PC-9 (cell line): ENCODE results near the gene IMPDH2. TPM values are rescaled to one million over a fixed set of nuclear protein-coding genes. Genes with fewer than 3 reads are reported as not detected.
A peak's percentile ranks its signal among the peaks of the same experiment; 100 is the strongest.

Experiments
- BruUV-seq: library from RNA; stranded (reverse); fragments of 400-500 nt; replicated peaks from 2 replicates; lab custom pipeline; 2021; lab: Mats Ljungman, UMichigan
- CTCF ChIA-PET: fragments of 300-600 bp; sonication (Branson Sonifier 250); formaldehyde crosslinking; loops from one replicate; lab custom pipeline; 2022; ENCODE audit warnings: antibody characterized with exemption; lab: Charles Lee
- POLR2A ChIA-PET: fragments of 300-600 bp; sonication (Branson Sonifier 250); formaldehyde crosslinking; loops from one replicate; lab custom pipeline; 2022; ENCODE audit warnings: antibody characterized with exemption; ENCODE audit not compliant: unreplicated experiment; lab: Charles Lee
- DNase-seq, 2 experiments: peaks; one replicate each; pipeline versions ENCODE4 v3.0.0 to v3.0.0-alpha.2; 2015 to 2022; ENCODE audit warnings: mixed read lengths in 1 of 2
- H2AFZ ChIP-seq: fragments of 200-600 bp; sonication (generic); 2 replicates; pipeline ENCODE4 v1.8.1; 2017; ENCODE audit warnings: antibody characterized with exemption
- H3F3A ChIP-seq: fragments of 200-600 bp; sonication (generic); 2 replicates; pipeline ENCODE4 v1.8.1; 2017; ENCODE audit warnings: antibody characterized with exemption, mild to moderate bottlenecking, low read depth; ENCODE audit not compliant: insufficient read depth
- H3K27ac ChIP-seq: fragments of 200-600 bp; sonication (generic); 2 replicates; pipeline ENCODE4 v1.6.1; 2016; ENCODE audit warnings: mixed run types
- H3K27me3 ChIP-seq: fragments of 200-600 bp; sonication (generic); 2 replicates; pipeline ENCODE4 v1.6.1; 2016; ENCODE audit warnings: low read depth, mixed run types; ENCODE audit not compliant: insufficient read depth
- H3K36me3 ChIP-seq: fragments of 200-600 bp; sonication (generic); 2 replicates; pipeline ENCODE4 v1.6.1; 2016; ENCODE audit warnings: low read depth, mixed run types
- H3K4me1 ChIP-seq: fragments of 200-600 bp; sonication (generic); replicated peaks from 2 replicates; pipeline ENCODE4 v1.6.1; 2016; ENCODE audit warnings: mixed run types; ENCODE audit not compliant: insufficient read depth
- H3K4me2 ChIP-seq: fragments of 200-600 bp; sonication (generic); 2 replicates; pipeline ENCODE4 v1.6.1; 2017; ENCODE audit warnings: mixed run types
- H3K4me3 ChIP-seq: fragments of 200-600 bp; sonication (generic); 2 replicates; pipeline ENCODE4 v1.6.1; 2016; ENCODE audit warnings: mixed run types
- H3K79me2 ChIP-seq: fragments of 200-600 bp; sonication (generic); 2 replicates; pipeline ENCODE4 v1.6.1; 2017; ENCODE audit warnings: low read depth, mixed run types
- H3K9me2 ChIP-seq: fragments of 200-600 bp; sonication (generic); 2 replicates; pipeline ENCODE4 v1.8.1; 2017; ENCODE audit warnings: mild to moderate bottlenecking; ENCODE audit not compliant: insufficient read depth
- H3K9me3 ChIP-seq: fragments of 200-600 bp; sonication (generic); 2 replicates; pipeline ENCODE4 v1.8.1; 2016; ENCODE audit warnings: low read depth; ENCODE audit not compliant: insufficient read depth
- H4K20me1 ChIP-seq: fragments of 200-600 bp; sonication (generic); 2 replicates; pipeline ENCODE4 v1.8.1; 2017; ENCODE audit not compliant: insufficient read depth
- CTCF ChIP-seq: fragments of 200-600 bp; sonication (generic); conservative IDR thresholded peaks from 2 replicates; pipeline ENCODE4 v1.6.1; 2017; ENCODE audit warnings: mixed run types, antibody characterized with exemption, mild to moderate bottlenecking, moderate library complexity
- EZH2 ChIP-seq: fragments of 200-600 bp; sonication (generic); IDR thresholded peaks from 2 replicates; pipeline ENCODE4 v1.8.0; 2017; ENCODE audit warnings: antibody characterized with exemption, low read depth
- intact Hi-C: fragments of 100-400 bp; cut with micrococcal nuclease; formaldehyde crosslinking; loops from one replicate; pipeline ENCODE4 v1.10.0; 2022; ENCODE audit not compliant: unreplicated experiment
- total RNA-seq: library from RNA; stranded (reverse); gene quantifications from 2 replicates; pipeline ENCODE4 v1.2.3, GENCODE V29; 2021

IMPDH2 gene
- total RNA-seq, 1 experiment from 2014 or later, result 190 TPM

GRCh38 chr3:49023775-49024174, 5.4 kb downstream of the IMPDH2 start:
- ChIA-PET CTCF (no interaction called here), POLR2A (no interaction called here)
- intact Hi-C loops, result no loop called here
- no peak overlapping the region for H3K27ac ChIP-seq
- H3K36me3 ChIP-seq, result peaks cover 14% of the 10 kb centered on the region; the same call in 1 of the 2 replicates
- no TSS peak for BruUV-seq
- DNase-seq, result no peak
- no peak overlapping the region; the same call in 1 of the 2 replicates for H3K4me2 ChIP-seq
- H3K9me3 ChIP-seq, result no peaks in the 10 kb centered on the region
- peaks cover 55% of the 10 kb centered on the region; the same call in 1 of the 2 replicates for H3F3A ChIP-seq
- no peak overlapping the region for H2AFZ ChIP-seq
- no peaks in the 10 kb centered on the region; the same call in 1 of the 2 replicates for H4K20me1 ChIP-seq
- no peak overlapping the region for H3K4me3 ChIP-seq
- H3K79me2 ChIP-seq, result peaks cover 81% of the 10 kb centered on the region
- TF ChIP-seq CTCF (no peak), EZH2 (no peak)
- H3K4me1 ChIP-seq, result peaks cover 33% of the 10 kb centered on the region
- H3K9me2 ChIP-seq, result no peaks in the 10 kb centered on the region
- no peaks in the 10 kb centered on the region for H3K27me3 ChIP-seq

GRCh38 chr3:49022688-49023171, 6.5 kb downstream of the IMPDH2 start:
- Histone ChIP-seq H3K9me3 (no peaks in the 10 kb centered on the region), H3K79me2 (peaks cover 71% of the 10 kb centered on the region), H3F3A (peaks cover 55% of the 10 kb centered on the region; the same call in 1 of the 2 replicates), H3K4me1 (peaks cover 25% of the 10 kb centered on the region), H3K27me3 (no peaks in the 10 kb centered on the region), H3K4me3 (peak overlapping the region; percentile 70), H3K36me3 (peaks cover 14% of the 10 kb centered on the region; the same call in 1 of the 2 replicates), H3K27ac (peak overlapping the region; percentile 87), H4K20me1 (no peaks in the 10 kb centered on the region; the same call in 1 of the 2 replicates), H3K4me2 (peak overlapping the region; percentile 92), H3K9me2 (no peaks in the 10 kb centered on the region), H2AFZ (peak overlapping the region; percentile 84; the same call in 1 of the 2 replicates)
- ChIA-PET CTCF (no interaction called here), POLR2A (interaction anchor here (0.7 to 3.7 kb wide), 2 partner anchors 15 to 427 kb away, joined by 3 to 22 read pairs; partner anchors contain the start of gene WDR6)
- TF ChIP-seq EZH2 (no peak), CTCF (no peak)
- DNase-seq, result no peak
- intact Hi-C loops, result no loop called here
- BruUV-seq, result no TSS peak

GRCh38 chr3:49021813-49022687, 7.1 kb downstream of the IMPDH2 start, which contains the start of gene NDUFAF3:
Gene NDUFAF3, plus strand, starts transcription at chr3:49022121. Its CDS starts 24 bp downstream, at chr3:49022145.
- DNase-seq, result peak; percentile 87 to 97
- POLR2A ChIA-PET, result interaction anchor here (0.5 to 3.7 kb wide), 7 partner anchors 10 to 781 kb away, joined by 3 to 22 read pairs (median 5); partner anchors contain the start of genes QRICH1, WDR6 and ZNF589
- Histone ChIP-seq H3K9me3 (no peaks in the 10 kb centered on the region), H3K4me1 (peaks cover 29% of the 10 kb centered on the region), H3K27ac (peak within 1 kb of the TSS; percentile 87), H4K20me1 (no peaks in the 10 kb centered on the region; the same call in 1 of the 2 replicates), H3K4me2 (peak within 1 kb of the TSS; percentile 92), H3K4me3 (peak within 1 kb of the TSS; percentile 70), H3K27me3 (no peaks in the 10 kb centered on the region), H3K79me2 (peaks cover 64% of the 10 kb centered on the region), H3K9me2 (no peaks in the 10 kb centered on the region), H2AFZ (peak within 1 kb of the TSS; percentile 84), H3F3A (peaks cover 48% of the 10 kb centered on the region; the same call in 1 of the 2 replicates), H3K36me3 (peaks cover 9% of the 10 kb centered on the region; the same call in 1 of the 2 replicates)
- peak; percentile 90 for TF ChIP-seq CTCF
- TF ChIP-seq EZH2, result no peak
- no TSS peak for BruUV-seq
- intact Hi-C loops, result no loop called here
- CTCF ChIA-PET, result interaction anchor here (0.5 to 1.0 kb wide), 3 partner anchors 34 to 318 kb away, joined by 3 to 4 read pairs (median 4); no protein-coding TSS in a partner anchor
